Neural progenitor cell (in vitro differentiated cells): Measurements from ENCODE around the gene PLCB1. TPM values are rescaled to one million over a fixed set of nuclear protein-coding genes. Genes with fewer than 3 reads are reported as not detected.

Experiments used
- DNase-seq: peaks from one replicate; pipeline ENCODE4 v3.0.0-alpha.2; 2016; ENCODE audit warnings: low spot score
- H2AFZ ChIP-seq: fragments of 200-600 bp; sonication (generic); replicated peaks from 2 replicates; pipeline ENCODE4 v1.6.1; 2016; ENCODE audit warnings: antibody characterized with exemption
- H3F3A ChIP-seq: fragments of 200-600 bp; sonication (generic); 2 replicates; pipeline ENCODE4 v1.6.1; 2016; ENCODE audit warnings: antibody characterized with exemption, low read depth
- H3K27ac ChIP-seq: fragments of 200-600 bp; sonication (generic); 2 replicates; pipeline ENCODE4 v1.5.1; 2016; ENCODE audit warnings: mild to moderate bottlenecking
- H3K27me3 ChIP-seq: fragments of 200-600 bp; sonication (generic); 2 replicates; pipeline ENCODE4 v1.6.1; 2016; ENCODE audit warnings: mild to moderate bottlenecking, moderate library complexity
- H3K36me3 ChIP-seq: fragments of 200-600 bp; sonication (generic); 2 replicates; pipeline ENCODE4 v1.5.1; 2016
- H3K4me1 ChIP-seq: fragments of 200-600 bp; sonication (generic); 2 replicates; pipeline ENCODE4 v1.6.1; 2016; ENCODE audit warnings: mixed run types
- H3K4me2 ChIP-seq: fragments of 200-600 bp; sonication (generic); 2 replicates; pipeline ENCODE4 v1.6.1; 2016
- H3K4me3 ChIP-seq: fragments of 200-600 bp; sonication (generic); 2 replicates; pipeline ENCODE4 v1.5.1; 2016
- H3K79me2 ChIP-seq: fragments of 200-600 bp; sonication (generic); 2 replicates; pipeline ENCODE4 v1.6.1; 2016; ENCODE audit warnings: low read depth
- H3K9ac ChIP-seq: fragments of 200-600 bp; sonication (generic); 2 replicates; pipeline ENCODE4 v1.6.1; 2016
- H3K9me3 ChIP-seq: fragments of 200-600 bp; sonication (generic); 2 replicates; pipeline ENCODE4 v1.5.1; 2016; ENCODE audit warnings: low read depth
- H4K20me1 ChIP-seq: fragments of 200-600 bp; sonication (generic); 2 replicates; pipeline ENCODE4 v1.6.1; 2016; ENCODE audit warnings: low read depth
- H3K27ac Mint-ChIP-seq: 3 replicates; pipeline ENCODE4 v1.8.0; 2021; ENCODE audit warnings: mixed read lengths
- H3K27me3 Mint-ChIP-seq: 2 replicates; pipeline ENCODE4 v1.8.0; 2022; ENCODE audit warnings: low read depth, mild to moderate bottlenecking, inconsistent platforms, moderate library complexity, mixed read lengths; ENCODE audit not compliant: insufficient read depth
- H3K36me3 Mint-ChIP-seq: 3 replicates; pipeline ENCODE4 v1.8.0; 2021; ENCODE audit warnings: mixed read lengths
- H3K4me1 Mint-ChIP-seq: 3 replicates; pipeline ENCODE4 v1.8.0; 2021; ENCODE audit warnings: mixed read lengths
- H3K4me3 Mint-ChIP-seq: 3 replicates; pipeline ENCODE4 v1.8.0; 2021; ENCODE audit warnings: mild to moderate bottlenecking, moderate library complexity, mixed read lengths
- H3K9me3 Mint-ChIP-seq: 3 replicates; pipeline ENCODE4 v1.8.0; 2020; ENCODE audit warnings: mixed read lengths
- EZH2 ChIP-seq: fragments of 200-600 bp; sonication (generic); IDR thresholded peaks from 2 replicates; pipeline ENCODE4 v1.6.1; 2017; ENCODE audit warnings: antibody characterized with exemption, mild to moderate bottlenecking, moderate library complexity
- EZH2phosphoT487 ChIP-seq: fragments of 200-600 bp; sonication (generic); IDR thresholded peaks from 2 replicates; pipeline ENCODE4 v1.6.1; 2017; ENCODE audit warnings: antibody characterized with exemption
- total RNA-seq: library from RNA; depleted of rRNA; stranded (reverse); fragments of >200 nt; gene quantifications from 2 replicates; pipeline ENCODE4 v1.2.3, GENCODE V29; 2015; ENCODE audit warnings: low replicate concordance
- TF ChIP-seq, protein P1 (sequence below): fragments of 200-600 bp; sonication (generic); IDR thresholded peaks from 2 replicates; pipeline ENCODE4 v1.5.1; 2017; ENCODE audit warnings: antibody characterized with exemption, mild to moderate bottlenecking

Gene PLCB1
- total RNA-seq, 1 donor from 2014 or later, result 30.2 TPM

DNA sequence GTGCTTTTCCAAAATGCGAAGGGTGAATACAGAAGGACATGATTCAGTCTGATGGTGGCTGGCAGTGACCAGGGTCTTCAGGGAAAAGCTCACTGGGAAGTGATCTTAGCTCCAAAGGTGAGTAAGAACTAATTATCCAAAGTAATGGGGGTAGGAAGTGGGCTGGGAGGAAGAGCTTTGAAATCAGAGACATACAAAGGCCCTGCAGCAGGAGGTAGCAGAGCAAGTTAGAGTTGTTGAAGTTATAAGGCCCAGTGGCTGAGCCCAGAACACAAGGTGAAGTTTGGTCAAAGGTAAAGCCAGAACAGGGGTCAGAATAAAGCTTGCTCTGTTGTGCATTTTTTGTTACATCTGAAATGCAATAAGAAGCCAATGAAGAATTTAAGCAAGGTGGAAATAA lies 81.2 kb downstream of the PLCB1 start:
- H4K20me1 ChIP-seq, result no peaks in the 10 kb centered on the region
- Mint-ChIP-seq H3K9me3 (no peaks in the 10 kb centered on the region), H3K4me1 (peaks cover 43% of the 10 kb centered on the region), H3K27me3 (peaks cover 4% of the 10 kb centered on the region), H3K4me3 (no peak overlapping the region), H3K36me3 (no peaks in the 10 kb centered on the region), H3K27ac (no peak overlapping the region)
- H3K79me2 ChIP-seq, result no peaks in the 10 kb centered on the region
- no peak overlapping the region for H3K4me3 ChIP-seq
- H3K27me3 ChIP-seq, result no peaks in the 10 kb centered on the region
- H3F3A ChIP-seq, result peaks cover 24% of the 10 kb centered on the region
- no peak overlapping the region for H3K4me2 ChIP-seq
- H3K27ac ChIP-seq, result no peak overlapping the region
- H2AFZ ChIP-seq, result no peak overlapping the region
- H3K9me3 ChIP-seq, result no peaks in the 10 kb centered on the region
- H3K36me3 ChIP-seq, result no peaks in the 10 kb centered on the region
- H3K4me1 ChIP-seq, result peaks cover 47% of the 10 kb centered on the region
- DNase-seq, result no peak
- H3K9ac ChIP-seq, result no peak overlapping the region
- TF ChIP-seq EZH2phosphoT487, result no peak
- no peak for TF ChIP-seq EZH2
- TF ChIP-seq, protein P1, sequence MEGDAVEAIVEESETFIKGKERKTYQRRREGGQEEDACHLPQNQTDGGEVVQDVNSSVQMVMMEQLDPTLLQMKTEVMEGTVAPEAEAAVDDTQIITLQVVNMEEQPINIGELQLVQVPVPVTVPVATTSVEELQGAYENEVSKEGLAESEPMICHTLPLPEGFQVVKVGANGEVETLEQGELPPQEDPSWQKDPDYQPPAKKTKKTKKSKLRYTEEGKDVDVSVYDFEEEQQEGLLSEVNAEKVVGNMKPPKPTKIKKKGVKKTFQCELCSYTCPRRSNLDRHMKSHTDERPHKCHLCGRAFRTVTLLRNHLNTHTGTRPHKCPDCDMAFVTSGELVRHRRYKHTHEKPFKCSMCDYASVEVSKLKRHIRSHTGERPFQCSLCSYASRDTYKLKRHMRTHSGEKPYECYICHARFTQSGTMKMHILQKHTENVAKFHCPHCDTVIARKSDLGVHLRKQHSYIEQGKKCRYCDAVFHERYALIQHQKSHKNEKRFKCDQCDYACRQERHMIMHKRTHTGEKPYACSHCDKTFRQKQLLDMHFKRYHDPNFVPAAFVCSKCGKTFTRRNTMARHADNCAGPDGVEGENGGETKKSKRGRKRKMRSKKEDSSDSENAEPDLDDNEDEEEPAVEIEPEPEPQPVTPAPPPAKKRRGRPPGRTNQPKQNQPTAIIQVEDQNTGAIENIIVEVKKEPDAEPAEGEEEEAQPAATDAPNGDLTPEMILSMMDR, result no peak

DNA sequence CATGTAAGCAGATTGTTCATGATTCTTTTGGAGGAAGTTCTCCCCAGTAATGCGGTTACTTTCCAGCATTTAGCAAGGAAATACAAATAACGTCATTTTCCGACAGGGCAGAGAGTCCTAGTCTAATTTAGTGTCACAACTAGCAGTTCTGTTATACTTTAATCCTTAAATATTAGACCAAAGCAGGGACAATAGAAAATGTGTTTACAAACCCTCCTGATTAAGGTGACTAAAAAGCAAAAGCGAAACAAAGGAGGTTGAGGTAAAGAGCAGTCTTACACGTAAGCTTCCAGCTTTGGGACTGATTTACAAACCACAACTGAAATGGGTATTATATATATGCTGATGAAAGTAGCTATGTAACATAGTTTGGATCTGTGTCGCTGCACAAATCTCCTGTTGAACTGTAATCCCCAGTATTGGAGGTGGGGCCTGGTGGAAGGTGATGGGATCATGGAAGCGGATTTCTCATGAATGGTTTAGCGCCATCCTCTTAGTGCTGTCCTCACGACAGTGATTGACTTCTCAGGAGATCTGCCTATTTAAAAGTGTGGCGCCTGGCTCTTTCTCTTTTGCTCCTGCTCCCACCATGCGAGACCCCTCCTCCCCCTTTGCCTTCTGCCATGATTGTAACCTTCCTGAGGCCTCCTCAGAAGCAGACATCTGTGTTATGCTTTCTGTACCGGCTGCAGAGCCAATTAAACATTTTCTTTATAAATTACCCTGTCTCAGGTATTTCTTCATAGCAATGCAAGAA lies 81.9 kb downstream of the PLCB1 start:
- peaks cover 4% of the 10 kb centered on the region for H3K27me3 Mint-ChIP-seq
- no peaks in the 10 kb centered on the region for H3K36me3 ChIP-seq
- DNase-seq, result peak; percentile 10
- H3K27ac ChIP-seq, result no peak overlapping the region
- H2AFZ ChIP-seq, result no peak overlapping the region
- H3K9me3 ChIP-seq, result no peaks in the 10 kb centered on the region
- H3K9me3 Mint-ChIP-seq, result no peaks in the 10 kb centered on the region
- H3K36me3 Mint-ChIP-seq, result no peaks in the 10 kb centered on the region
- H3K27me3 ChIP-seq, result no peaks in the 10 kb centered on the region
- no peaks in the 10 kb centered on the region for H3K79me2 ChIP-seq
- peak overlapping the region; percentile 60 for H3K4me2 ChIP-seq
- peaks cover 40% of the 10 kb centered on the region for H3K4me1 ChIP-seq
- H3K27ac Mint-ChIP-seq, result no peak overlapping the region
- H3F3A ChIP-seq, result peaks cover 21% of the 10 kb centered on the region
- TF ChIP-seq, protein P1, result no peak
- TF ChIP-seq EZH2phosphoT487, result no peak
- no peak for TF ChIP-seq EZH2
- no peak overlapping the region for H3K9ac ChIP-seq
- H3K4me1 Mint-ChIP-seq, result peaks cover 35% of the 10 kb centered on the region
- no peak overlapping the region for H3K4me3 Mint-ChIP-seq
- no peak overlapping the region for H3K4me3 ChIP-seq
- no peaks in the 10 kb centered on the region for H4K20me1 ChIP-seq

DNA sequence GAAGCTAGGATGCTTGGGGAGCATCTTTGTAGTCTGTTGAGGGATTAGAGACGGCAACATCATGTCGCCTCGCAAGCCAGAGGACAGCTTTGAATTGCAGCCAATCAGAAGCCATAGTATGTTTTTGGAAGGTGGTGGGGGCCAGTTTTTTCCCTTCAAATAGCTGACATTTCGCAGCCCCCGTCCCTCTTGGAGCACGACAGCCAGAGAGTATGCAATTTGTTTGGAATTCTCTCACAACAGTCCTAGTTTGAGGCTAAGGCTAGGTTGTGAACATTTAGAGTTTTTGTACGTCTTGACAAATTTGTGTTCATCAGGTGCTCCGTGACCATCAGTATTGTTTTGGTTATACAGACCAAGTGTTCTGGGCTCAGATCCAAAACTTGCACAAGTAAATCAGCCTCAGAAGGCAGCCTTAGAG lies 83.3 kb downstream of the PLCB1 start:
- peak overlapping the region; percentile 60 for H3K4me2 ChIP-seq

More for the DNA sequence above, 83.3 kb downstream of the PLCB1 start:
- H3K36me3 ChIP-seq, result no peaks in the 10 kb centered on the region
- no peaks in the 10 kb centered on the region for H3K79me2 ChIP-seq
- Mint-ChIP-seq H3K27me3 (peaks cover 2% of the 10 kb centered on the region), H3K9me3 (no peaks in the 10 kb centered on the region), H3K27ac (no peak overlapping the region), H3K4me1 (peaks cover 27% of the 10 kb centered on the region), H3K4me3 (no peak overlapping the region), H3K36me3 (no peaks in the 10 kb centered on the region)
- H3K27ac ChIP-seq, result no peak overlapping the region
- no peak overlapping the region for H3K9ac ChIP-seq
- H3K27me3 ChIP-seq, result no peaks in the 10 kb centered on the region
- no peak overlapping the region for H3K4me3 ChIP-seq
- H3K4me1 ChIP-seq, result peaks cover 29% of the 10 kb centered on the region
- H3F3A ChIP-seq, result peaks cover 21% of the 10 kb centered on the region
- no peaks in the 10 kb centered on the region for H4K20me1 ChIP-seq
- H3K9me3 ChIP-seq, result no peaks in the 10 kb centered on the region
- TF ChIP-seq, protein P1, result no peak
- TF ChIP-seq EZH2phosphoT487 (no peak), EZH2 (no peak)
- H2AFZ ChIP-seq, result peak overlapping the region; percentile 73
- peak; percentile 28 for DNase-seq
